ENCODE data around the gene SEMA3C.
A peak's percentile ranks its signal among the peaks of the same experiment; 100 is the strongest.

Gene SEMA3C

GRCh38 chr7:80884511-80885195, 34.2 kb downstream of the SEMA3C start:
- no peak for DNase-seq

- peak; percentile 99 for DNase-seq
These were observed 35.5 kb downstream of the SEMA3C start for GRCh38 chr7:80883154-80884025.

GRCh38 chr7:80882213-80882801, 36.5 kb downstream of the SEMA3C start:
- no peak for DNase-seq

- peak; percentile 26 for DNase-seq
These were observed 37.4 kb downstream of the SEMA3C start for GRCh38 chr7:80881351-80881900.

- no peak for DNase-seq
These were observed 39.0 kb downstream of the SEMA3C start for GRCh38 chr7:80879849-80880248.

- DNase-seq = no peak
These were observed 41.9 kb downstream of the SEMA3C start for GRCh38 chr7:80876894-80877414.

- no peak for DNase-seq
These were observed 43.2 kb downstream of the SEMA3C start for GRCh38 chr7:80875537-80876120.

GRCh38 chr7:80873140-80873539, 45.7 kb downstream of the SEMA3C start:
- no peak for DNase-seq

GRCh38 chr7:80871228-80871627, 47.6 kb downstream of the SEMA3C start:
- DNase-seq = no peak

- no peak for DNase-seq
These were observed 48.0 kb downstream of the SEMA3C start for GRCh38 chr7:80870813-80871212.

GRCh38 chr7:80869821-80870751, 48.8 kb downstream of the SEMA3C start:
- DNase-seq = no peak

GRCh38 chr7:80869106-80869784, 49.6 kb downstream of the SEMA3C start:
- DNase-seq = no peak

- no peak for DNase-seq
These were observed 50.3 kb downstream of the SEMA3C start for GRCh38 chr7:80868566-80868965.

- DNase-seq = no peak
These were observed 58.3 kb downstream of the SEMA3C start for GRCh38 chr7:80860554-80860953.

- no peak for DNase-seq
These were observed 59.4 kb downstream of the SEMA3C start for GRCh38 chr7:80859272-80859970.

GRCh38 chr7:80858141-80858903, 60.5 kb downstream of the SEMA3C start:
- DNase-seq = peak; percentile 39

- DNase-seq = no peak
These were observed 62.1 kb downstream of the SEMA3C start for GRCh38 chr7:80856769-80857168.

GRCh38 chr7:80851896-80852476, 66.9 kb downstream of the SEMA3C start:
- DNase-seq = no peak

GRCh38 chr7:80848841-80849240, 70.0 kb downstream of the SEMA3C start:
- no peak for DNase-seq
